GM21737 (cell line): ENCODE data around the gene CDH23.
"Not testable (repeated sequence)": the region's sequence is repeated elsewhere in the genome, so short reads cannot be mapped to it uniquely, and the experiment has no call there.

Experiments used
- ATAC-seq: cut with Tn5 transposase; IDR thresholded peaks from one replicate; pipeline ENCODE4 v1.9.1; 2021; ENCODE audit warnings: mild to moderate bottlenecking, moderate library complexity; ENCODE audit not compliant: unreplicated experiment

The CDH23 gene

GRCh38 chr10:71851465-71852095 is 454.9 kb downstream of the CDH23 start:
- ATAC-seq: not testable (repeated sequence)

GRCh38 chr10:71852355-71852937 is 455.7 kb downstream of the CDH23 start:
- no peak for ATAC-seq

- no peak for ATAC-seq
Observed at GRCh38 chr10:71854031-71854430, 457.3 kb downstream of the CDH23 start.

- ATAC-seq: no peak
Observed at GRCh38 chr10:71856619-71857018, 459.9 kb downstream of the CDH23 start.

- ATAC-seq: no peak
Observed at GRCh38 chr10:71857934-71858890, 461.5 kb downstream of the CDH23 start.

- ATAC-seq: peak; percentile 51
Observed at GRCh38 chr10:71860243-71861029, 463.7 kb downstream of the CDH23 start.

GRCh38 chr10:71863203-71863602 is 466.5 kb downstream of the CDH23 start:
- ATAC-seq: no peak

- no peak for ATAC-seq
Observed at GRCh38 chr10:71864911-71865361, 468.2 kb downstream of the CDH23 start.
